Stomach (tissue), 4 donors: Measurements from ENCODE around the gene ZNF888.

ENCODE experiments used
- CTCF ChIP-seq, 7 experiments: fragments of 450-650 bp in 4 of 7; fragments of 200-600 bp in 3 of 7; sonication (generic) in 3 of 7; IDR thresholded peaks; one replicate each; pipeline ENCODE4 v1.5.1; 2016 to 2019; ENCODE audit warnings: antibody characterized with exemption in 7 of 7, control low read depth in 2 of 7, mild to moderate bottlenecking in 1 of 7
- EP300 ChIP-seq: sonication (generic); formaldehyde crosslinking; IDR thresholded peaks from one replicate; pipeline ENCODE4 v1.6.1; 2017; ENCODE audit warnings: antibody characterized with exemption
- POLR2AphosphoS5 ChIP-seq, 3 donors: sonication (generic); formaldehyde crosslinking; IDR thresholded peaks; one replicate each; pipeline ENCODE4 v1.6.1; 2016; ENCODE audit warnings: antibody characterized with exemption in 3 of 3

GRCh38 chr19:52962394-52963246 is 39.4 kb upstream of the ZNF888 start, which contains the start of gene ZNF816:
- TF ChIP-seq POLR2AphosphoS5 (IDR thresholded peaks at IDR 0.05) (peak; percentile 19 to 89 (median 86)), CTCF (IDR thresholded peaks at IDR 0.05) (no peak), EP300 (no peak)
